Measurements from ENCODE around the gene CA4.
"Not testable (repeated sequence)": the region's sequence is repeated elsewhere in the genome, so short reads cannot be mapped to it uniquely, and the experiment has no call there.

- TF ChIP-seq CTCF (IDR thresholded peaks at IDR 0.05); ZFX (IDR thresholded peaks at IDR 0.05; ENCODE audit: borderline replicate concordance): not testable (repeated sequence)
Measured at GRCh38 chr17:60208302-60208701, 58.5 kb downstream of the CA4 start.

All from 22Rv1 (cell line).